Peyer's patch (tissue), 4 donors: ENCODE data around the gene FAM180B.

ENCODE experiments used
- POLR2A ChIP-seq, 2 donors: fragments of 450-650 bp; IDR thresholded peaks; one replicate each; pipeline ENCODE4 v1.5.1; 2017; ENCODE audit warnings: antibody characterized with exemption in 2 of 2, mild to moderate bottlenecking in 2 of 2, moderate library complexity in 2 of 2
- TF ChIP-seq, protein P1 (sequence below), 6 experiments: fragments of 450-650 bp in 4 of 6; fragments of 200-600 bp in 2 of 6; sonication (generic) in 1 of 6; IDR thresholded peaks; one replicate each; pipeline ENCODE4 v1.5.1; 2017 to 2019; ENCODE audit warnings: antibody characterized with exemption in 6 of 6, mild to moderate bottlenecking in 3 of 6, moderate library complexity in 1 of 6

DNA sequence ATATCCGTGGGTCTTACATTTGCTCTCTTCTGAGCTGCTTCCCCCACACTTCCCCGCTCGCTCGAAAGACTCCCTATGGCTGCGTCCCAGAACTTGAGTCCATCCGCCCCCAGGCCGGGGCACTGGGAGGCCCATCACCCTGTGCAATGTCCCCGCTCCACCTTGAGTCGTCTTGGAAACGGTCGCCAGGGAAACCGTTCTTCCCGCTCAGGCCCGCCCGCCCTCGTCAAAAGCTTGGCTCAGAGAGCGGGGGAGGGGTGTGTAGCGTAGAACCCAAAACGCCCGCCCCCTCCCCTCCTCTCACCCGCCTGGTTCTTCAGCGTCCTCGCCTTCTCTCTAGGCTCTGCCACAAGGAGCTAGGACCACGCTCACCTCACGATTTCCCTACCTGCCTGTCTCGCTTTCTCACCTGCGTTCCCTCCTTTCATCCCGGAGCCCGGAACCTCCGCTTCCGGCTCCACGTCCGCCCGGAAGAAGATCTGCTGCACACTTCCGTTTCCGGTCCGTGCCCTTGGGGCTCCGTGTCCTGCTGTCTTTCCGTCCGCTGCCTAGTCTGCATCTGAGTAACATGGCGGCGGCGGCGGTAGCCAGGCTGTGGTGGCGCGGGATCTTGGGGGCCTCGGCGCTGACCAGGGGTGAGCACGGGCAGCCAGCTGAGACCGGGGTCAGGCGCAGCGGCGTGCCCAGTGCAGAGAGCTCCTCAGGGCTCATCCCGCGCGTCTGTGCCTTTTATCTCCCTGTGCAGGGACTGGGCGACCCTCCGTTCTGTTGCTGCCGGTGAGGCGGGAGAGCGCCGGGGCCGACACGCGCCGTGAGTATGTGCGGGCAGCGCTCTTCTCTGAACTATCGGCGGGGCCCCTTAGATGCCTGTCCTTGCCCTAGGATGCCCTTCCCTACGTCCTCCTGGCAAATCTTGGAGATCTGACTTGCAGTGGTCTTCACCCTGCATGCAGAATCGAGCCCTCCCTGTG lies 7.7 kb upstream of the FAM180B start, which contains the start of the genes KBTBD4 and NDUFS3:
- TF ChIP-seq, protein P1, sequence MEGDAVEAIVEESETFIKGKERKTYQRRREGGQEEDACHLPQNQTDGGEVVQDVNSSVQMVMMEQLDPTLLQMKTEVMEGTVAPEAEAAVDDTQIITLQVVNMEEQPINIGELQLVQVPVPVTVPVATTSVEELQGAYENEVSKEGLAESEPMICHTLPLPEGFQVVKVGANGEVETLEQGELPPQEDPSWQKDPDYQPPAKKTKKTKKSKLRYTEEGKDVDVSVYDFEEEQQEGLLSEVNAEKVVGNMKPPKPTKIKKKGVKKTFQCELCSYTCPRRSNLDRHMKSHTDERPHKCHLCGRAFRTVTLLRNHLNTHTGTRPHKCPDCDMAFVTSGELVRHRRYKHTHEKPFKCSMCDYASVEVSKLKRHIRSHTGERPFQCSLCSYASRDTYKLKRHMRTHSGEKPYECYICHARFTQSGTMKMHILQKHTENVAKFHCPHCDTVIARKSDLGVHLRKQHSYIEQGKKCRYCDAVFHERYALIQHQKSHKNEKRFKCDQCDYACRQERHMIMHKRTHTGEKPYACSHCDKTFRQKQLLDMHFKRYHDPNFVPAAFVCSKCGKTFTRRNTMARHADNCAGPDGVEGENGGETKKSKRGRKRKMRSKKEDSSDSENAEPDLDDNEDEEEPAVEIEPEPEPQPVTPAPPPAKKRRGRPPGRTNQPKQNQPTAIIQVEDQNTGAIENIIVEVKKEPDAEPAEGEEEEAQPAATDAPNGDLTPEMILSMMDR (IDR thresholded peaks at IDR 0.05): peak in 1 of 6 experiments; percentile 17
- TF ChIP-seq POLR2A (IDR thresholded peaks at IDR 0.05): peak; percentile 61 to 75
